WTC11 (cell line): ENCODE data around the gene RECQL5. TPM values are rescaled to one million over a fixed set of nuclear protein-coding genes. Genes with fewer than 3 reads are reported as not detected.

Experiments used
- ATAC-seq: fragments of 200-7000 bp; cut with Tn5 transposase; 2 replicates; pipeline ENCODE4 v1.10.0; 2021; ENCODE audit warnings: mild to moderate bottlenecking, moderate library complexity
- CTCF ChIA-PET: fragments of 300-600 bp; sonication (Branson Sonifier 250); formaldehyde crosslinking; loops from one replicate; lab custom pipeline; 2021; ENCODE audit warnings: antibody characterized with exemption; lab: Charles Lee
- POLR2A ChIA-PET: fragments of 350-600 bp; sonication (Branson Sonifier 250); formaldehyde crosslinking; loops from one replicate; lab custom pipeline; 2021; ENCODE audit warnings: antibody characterized with exemption; lab: Charles Lee
- DNase-seq: peaks from one replicate; pipeline ENCODE4 v3.0.0; 2021; ENCODE audit warnings: low spot score
- H3K27ac Mint-ChIP-seq: 2 replicates; pipeline ENCODE4 v1.8.0; 2021; ENCODE audit warnings: mixed read lengths
- H3K27me3 Mint-ChIP-seq: 2 replicates; pipeline ENCODE4 v1.8.0; 2021; ENCODE audit warnings: low read depth, mild to moderate bottlenecking, moderate library complexity, mixed read lengths
- H3K36me3 Mint-ChIP-seq: 2 replicates; pipeline ENCODE4 v1.8.0; 2021; ENCODE audit warnings: mixed read lengths
- H3K4me1 Mint-ChIP-seq: 2 replicates; pipeline ENCODE4 v1.8.0; 2022; ENCODE audit warnings: mixed read lengths
- H3K4me3 Mint-ChIP-seq: 2 replicates; pipeline ENCODE4 v1.8.0; 2021; ENCODE audit warnings: mild to moderate bottlenecking, moderate library complexity, mixed read lengths
- H3K9me3 Mint-ChIP-seq: 2 replicates; pipeline ENCODE4 v1.8.0; 2021; ENCODE audit warnings: mixed read lengths
- ATF3 ChIP-seq: sonication (generic); formaldehyde crosslinking; conservative IDR thresholded peaks from 2 replicates; pipeline ENCODE4 v1.8.1; 2022; ENCODE audit warnings: mild to moderate bottlenecking, missing genetic modification reagents
- ATF6 ChIP-seq: sonication (generic); formaldehyde crosslinking; IDR thresholded peaks from 2 replicates; pipeline ENCODE4 v1.8.1; 2023; ENCODE audit warnings: mild to moderate bottlenecking, missing genetic modification reagents
- CBFB ChIP-seq: sonication (generic); formaldehyde crosslinking; IDR thresholded peaks from 2 replicates; pipeline ENCODE4 v1.8.1; 2022; ENCODE audit warnings: mild to moderate bottlenecking, low read depth, missing genetic modification reagents
- CDX4 ChIP-seq: fragments of 250-450 bp; sonication (Bioruptor Pico); IDR thresholded peaks from 2 replicates; pipeline ENCODE4 v1.9.0; 2021; ENCODE audit warnings: moderate library complexity, mild to moderate bottlenecking, inconsistent platforms, borderline replicate concordance
- E2F4 ChIP-seq: sonication (generic); formaldehyde crosslinking; IDR thresholded peaks from 2 replicates; pipeline ENCODE4 v1.8.1; 2022; ENCODE audit warnings: low read depth, mild to moderate bottlenecking, moderate library complexity, missing genetic modification reagents, borderline replicate concordance
- FOXK1 ChIP-seq: sonication (generic); formaldehyde crosslinking; IDR thresholded peaks from 2 replicates; pipeline ENCODE4 v1.8.0; 2022; ENCODE audit warnings: mild to moderate bottlenecking, moderate library complexity, missing genetic modification reagents
- MYBL2 ChIP-seq: sonication (generic); formaldehyde crosslinking; IDR thresholded peaks from 2 replicates; pipeline ENCODE4 v1.8.1; 2023; ENCODE audit warnings: mild to moderate bottlenecking, moderate library complexity, missing genetic modification reagents
- NFE2L1 ChIP-seq: sonication (generic); formaldehyde crosslinking; IDR thresholded peaks from 2 replicates; pipeline ENCODE4 v1.8.1; 2023; ENCODE audit warnings: missing genetic modification reagents
- PREB ChIP-seq: sonication (generic); formaldehyde crosslinking; IDR thresholded peaks from 2 replicates; pipeline ENCODE4 v1.8.1; 2022; ENCODE audit warnings: mild to moderate bottlenecking, missing genetic modification reagents, moderate library complexity, borderline replicate concordance
- RORB ChIP-seq: fragments of 250-450 bp; sonication (Bioruptor Pico); IDR thresholded peaks from 2 replicates; pipeline ENCODE4 v1.9.0; 2021; ENCODE audit warnings: mild to moderate bottlenecking
- ZBTB43 ChIP-seq: sonication (generic); formaldehyde crosslinking; IDR thresholded peaks from 2 replicates; pipeline ENCODE4 v1.8.1; 2023; ENCODE audit warnings: mild to moderate bottlenecking, missing genetic modification reagents
- ZNF121 ChIP-seq: sonication (generic); formaldehyde crosslinking; IDR thresholded peaks from 2 replicates; pipeline ENCODE4 v1.8.0; 2023; ENCODE audit warnings: missing genetic modification reagents
- ZNF317 ChIP-seq: sonication (generic); formaldehyde crosslinking; IDR thresholded peaks from 2 replicates; pipeline ENCODE4 v1.8.1; 2023; ENCODE audit warnings: low read depth, mild to moderate bottlenecking, moderate library complexity, missing genetic modification reagents, borderline replicate concordance
- ZNF416 ChIP-seq: fragments of 250-450 bp; sonication (Bioruptor Pico); IDR thresholded peaks from 2 replicates; pipeline ENCODE4 v1.9.0; 2021; ENCODE audit warnings: mild to moderate bottlenecking, inconsistent platforms
- ZNF671 ChIP-seq: fragments of 250-450 bp; sonication (Bioruptor Pico); IDR thresholded peaks from 2 replicates; pipeline ENCODE4 v1.8.0; 2021; ENCODE audit warnings: mild to moderate bottlenecking
- total RNA-seq: library from RNA; stranded (reverse); gene quantifications from 3 replicates; pipeline ENCODE4 v1.2.3, GENCODE V29; 2021
- TF ChIP-seq, protein P1 (sequence below): fragments of 250-450 bp; sonication (Bioruptor Pico); IDR thresholded peaks from 2 replicates; pipeline ENCODE4 v2.1.2; 2022; ENCODE audit warnings: mild to moderate bottlenecking, moderate library complexity

The RECQL5 gene
- total RNA-seq, 1 experiment from 2014 or later, result 51.0 TPM

DNA sequence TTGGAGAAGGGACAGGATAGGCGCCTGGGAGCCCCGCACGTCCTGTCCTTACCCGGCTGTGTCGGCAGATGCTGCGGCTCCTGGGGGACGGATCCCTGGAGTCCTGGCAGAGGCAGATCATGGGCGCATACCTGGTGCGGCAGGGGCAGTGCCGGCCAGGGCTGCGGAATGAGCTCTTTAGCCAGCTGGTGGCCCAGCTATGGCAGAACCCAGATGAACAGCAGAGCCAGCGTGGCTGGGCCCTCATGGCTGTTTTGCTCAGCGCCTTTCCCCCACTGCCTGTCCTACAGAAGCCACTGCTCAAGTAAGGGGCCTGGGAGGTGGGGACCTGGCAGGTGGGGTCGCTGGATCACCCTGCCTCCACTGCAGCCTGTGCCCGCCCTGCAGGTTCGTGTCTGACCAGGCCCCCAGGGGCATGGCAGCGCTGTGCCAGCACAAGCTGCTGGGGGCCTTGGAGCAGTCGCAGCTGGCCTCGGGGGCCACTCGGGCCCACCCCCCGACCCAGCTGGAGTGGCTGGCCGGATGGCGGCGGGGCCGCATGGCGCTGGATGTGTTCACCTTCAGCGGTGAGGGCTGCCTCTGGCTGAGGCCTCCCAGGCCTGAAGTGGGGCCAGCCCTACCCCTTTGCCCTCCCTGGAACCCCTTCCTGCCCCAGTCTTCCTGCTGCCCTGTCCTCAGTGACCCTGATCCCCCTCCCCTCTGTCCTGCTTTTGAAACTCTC is 53.9 kb downstream of the RECQL5 start (continued):
- TF ChIP-seq MYBL2 (no peak), ATF6 (no peak)

GRCh38 chr17:75611851-75612429 is 55.0 kb downstream of the RECQL5 start:
- ChIA-PET CTCF (interaction anchor here (0.5 to 19.0 kb wide), 7 partner anchors 13 to 141 kb away, joined by 3 to 304 read pairs (median 6); partner anchors contain the start of gene SMIM5), POLR2A (no interaction called here)
- Mint-ChIP-seq H3K4me3 (no peak overlapping the region), H3K27ac (no peak overlapping the region; the same call in 1 of the 2 replicates), H3K36me3 (no peaks in the 10 kb centered on the region), H3K9me3 (no peaks in the 10 kb centered on the region), H3K27me3 (no peaks in the 10 kb centered on the region), H3K4me1 (no peaks in the 10 kb centered on the region)
- ATAC-seq (no peak), DNase-seq (no peak)
- TF ChIP-seq PREB (CRISPR knock-in tag) (no peak), ATF3 (CRISPR knock-in tag) (no peak), ZBTB43 (CRISPR knock-in tag) (no peak), ZNF317 (no peak)

DNA sequence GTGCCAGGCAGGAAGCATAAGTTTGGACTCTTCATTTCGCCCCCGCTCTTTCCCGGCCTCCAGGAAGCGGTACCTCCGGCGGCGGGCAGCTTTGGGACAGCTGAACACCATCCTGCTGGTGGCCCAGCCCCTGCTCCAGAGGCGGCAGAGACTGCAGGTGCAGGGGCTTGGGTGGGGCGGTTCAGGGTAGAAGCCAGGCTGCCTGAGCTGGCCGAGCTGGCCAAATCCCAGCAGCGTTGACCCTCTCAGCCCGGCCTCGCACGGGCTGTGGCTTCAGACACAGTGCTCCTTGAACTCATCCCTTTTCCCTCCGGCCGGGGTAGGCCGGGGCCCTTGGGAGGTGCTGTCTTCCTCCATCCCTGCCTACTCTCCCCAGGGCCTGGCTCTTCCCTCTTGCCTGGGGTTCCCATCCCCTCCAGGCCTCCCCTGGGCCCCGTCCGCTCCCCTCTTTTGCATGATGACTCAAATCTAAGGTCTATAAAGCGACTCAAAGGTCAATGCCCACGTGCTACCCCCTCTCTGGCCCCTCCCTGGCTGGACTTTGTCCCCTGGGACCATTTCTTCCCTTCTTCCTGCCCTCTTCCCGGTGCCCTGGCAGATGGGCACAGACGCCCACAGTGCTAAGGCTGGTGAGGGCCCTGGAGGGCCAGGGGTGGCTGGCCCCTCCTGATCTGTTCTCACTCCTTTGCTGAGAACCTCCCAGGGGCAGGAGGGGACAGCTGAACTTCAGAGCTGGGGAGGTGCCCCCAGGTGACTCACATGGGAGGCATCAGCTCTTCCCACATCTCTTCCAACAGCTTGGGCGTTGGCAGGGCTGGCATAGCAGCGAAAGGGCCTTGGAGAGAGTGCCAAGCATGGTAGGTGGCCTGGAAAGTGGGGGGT is 56.6 kb downstream of the RECQL5 start:
- Mint-ChIP-seq H3K27ac (no peak overlapping the region), H3K9me3 (no peaks in the 10 kb centered on the region), H3K36me3 (no peaks in the 10 kb centered on the region), H3K27me3 (no peaks in the 10 kb centered on the region), H3K4me1 (no peaks in the 10 kb centered on the region), H3K4me3 (no peak overlapping the region)
- TF ChIP-seq PREB (CRISPR knock-in tag) (no peak), ZNF121 (CRISPR knock-in tag) (no peak), ZNF416 (CRISPR knock-in tag) (no peak), CDX4 (no peak), NFE2L1 (no peak), ZNF671 (CRISPR knock-in tag) (no peak), RORB (CRISPR knock-in tag) (no peak), E2F4 (no peak), FOXK1 (no peak), ATF3 (CRISPR knock-in tag) (no peak), CBFB (no peak)
- TF ChIP-seq, protein P1, sequence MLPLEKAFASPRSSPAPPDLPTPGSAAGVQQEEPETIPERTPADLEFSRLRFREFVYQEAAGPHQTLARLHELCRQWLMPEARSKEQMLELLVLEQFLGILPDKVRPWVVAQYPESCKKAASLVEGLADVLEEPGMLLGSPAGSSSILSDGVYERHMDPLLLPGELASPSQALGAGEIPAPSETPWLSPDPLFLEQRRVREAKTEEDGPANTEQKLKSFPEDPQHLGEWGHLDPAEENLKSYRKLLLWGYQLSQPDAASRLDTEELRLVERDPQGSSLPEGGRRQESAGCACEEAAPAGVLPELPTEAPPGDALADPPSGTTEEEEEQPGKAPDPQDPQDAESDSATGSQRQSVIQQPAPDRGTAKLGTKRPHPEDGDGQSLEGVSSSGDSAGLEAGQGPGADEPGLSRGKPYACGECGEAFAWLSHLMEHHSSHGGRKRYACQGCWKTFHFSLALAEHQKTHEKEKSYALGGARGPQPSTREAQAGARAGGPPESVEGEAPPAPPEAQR (CRISPR knock-in tag), result no peak
- DNase-seq (no peak), ATAC-seq (no peak)
- CTCF ChIA-PET, result interaction anchor here (0.8 to 19.0 kb wide), 8 partner anchors 9 to 138 kb away, joined by 3 to 304 read pairs (median 6); partner anchors contain the start of gene SMIM5
- POLR2A ChIA-PET, result no interaction called here
